ENCODE data around the gene GTPBP2.
"Not testable (repeated sequence)": the region's sequence is repeated elsewhere in the genome, so short reads cannot be mapped to it uniquely, and the experiment has no call there.

Gene GTPBP2

GRCh38 chr6:43658161-43658560, 29.1 kb upstream of the GTPBP2 start:
- DNase-seq (ENCODE audit: low read depth): no peak

GRCh38 chr6:43657221-43657802, 28.2 kb upstream of the GTPBP2 start:
- DNase-seq (ENCODE audit: low read depth): no peak

GRCh38 chr6:43652822-43653221, 23.8 kb upstream of the GTPBP2 start:
- not testable (repeated sequence) for DNase-seq (ENCODE audit: low read depth)

GRCh38 chr6:43648248-43648647, 19.2 kb upstream of the GTPBP2 start:
- no peak for DNase-seq (ENCODE audit: low read depth)

- no peak for DNase-seq (ENCODE audit: low read depth)
These were observed 18.5 kb upstream of the GTPBP2 start for GRCh38 chr6:43647613-43648012.

GRCh38 chr6:43645613-43645964, 16.5 kb upstream of the GTPBP2 start:
- DNase-seq (ENCODE audit: low read depth): no peak

- no peak for DNase-seq (ENCODE audit: low read depth)
These were observed 16.0 kb upstream of the GTPBP2 start, which contains the start of gene RSPH9 for GRCh38 chr6:43644940-43645612. RSPH9 (plus strand) TSS chr6:43645036; CDS start chr6:43645099, 63 bp downstream.

- DNase-seq (ENCODE audit: low read depth): no peak
These were observed 11.1 kb upstream of the GTPBP2 start for GRCh38 chr6:43639984-43640800.

- no peak for DNase-seq (ENCODE audit: low read depth)
These were observed 7.2 kb upstream of the GTPBP2 start for GRCh38 chr6:43636308-43636659.

- no peak for DNase-seq (ENCODE audit: low read depth)
These were observed 6.6 kb upstream of the GTPBP2 start, which contains the start of gene MAD2L1BP for GRCh38 chr6:43635387-43636307. MAD2L1BP (plus strand) TSS chr6:43635840; CDS start chr6:43635876, 36 bp downstream.

GRCh38 chr6:43634702-43635303, 5.7 kb upstream of the GTPBP2 start:
- DNase-seq (ENCODE audit: low read depth): no peak

- not testable (repeated sequence) for DNase-seq (ENCODE audit: low read depth)
These were observed 3.9 kb upstream of the GTPBP2 start for GRCh38 chr6:43633002-43633401.

GRCh38 chr6:43630980-43631619, 2.0 kb upstream of the GTPBP2 start:
- DNase-seq (ENCODE audit: low read depth): no peak

GRCh38 chr6:43629505-43630300, 639 bp upstream of the GTPBP2 start:
- peak; percentile 95 for DNase-seq (ENCODE audit: low read depth)

- DNase-seq (ENCODE audit: low read depth): no peak
These were observed 516 bp downstream of the GTPBP2 start for GRCh38 chr6:43628393-43629103.

- peak; percentile 95 for DNase-seq (ENCODE audit: low read depth)
These were observed 1.8 kb downstream of the GTPBP2 start for GRCh38 chr6:43627008-43627825.

- no peak for DNase-seq (ENCODE audit: low read depth)
These were observed 3.6 kb downstream of the GTPBP2 start for GRCh38 chr6:43625393-43625992.

- no peak for DNase-seq (ENCODE audit: low read depth)
These were observed 4.2 kb downstream of the GTPBP2 start for GRCh38 chr6:43624786-43625288.
